Liver (tissue), 9 donors: Measurements from ENCODE around the gene NARS2. TPM values are rescaled to one million over a fixed set of nuclear protein-coding genes. Genes with fewer than 3 reads are reported as not detected.

ENCODE experiments used
- DNase-seq: peaks from one replicate; pipeline ENCODE4 v3.0.0-alpha.2; 2017; ENCODE audit warnings: low spot score
- H3K27ac ChIP-seq, 2 donors: one replicate each; pipeline ENCODE4 v1.7.0; 2013; ENCODE audit warnings: inconsistent platforms in 2 of 2, low read length in 2 of 2, control low read depth in 1 of 2, low read depth in 1 of 2, mild to moderate bottlenecking in 1 of 2
- H3K27me3 ChIP-seq, 4 donors: one replicate each; pipeline versions ENCODE4 v1.6.1 to v1.7.0; 2013; ENCODE audit warnings: low read length in 3 of 4, inconsistent platforms in 1 of 4, mild to moderate bottlenecking in 1 of 4, moderate library complexity in 1 of 4; ENCODE audit not compliant: control insufficient read depth in 4 of 4, insufficient read depth in 4 of 4
- H3K36me3 ChIP-seq, 4 donors: one replicate each; pipeline versions ENCODE4 v1.6.1 to v1.7.0; 2013; ENCODE audit warnings: low read length in 3 of 4, mild to moderate bottlenecking in 3 of 4, low read depth in 1 of 4, moderate library complexity in 1 of 4; ENCODE audit not compliant: control insufficient read depth in 4 of 4, insufficient read depth in 3 of 4
- H3K4me1 ChIP-seq, 4 donors: one replicate each; pipeline versions ENCODE4 v1.6.1 to v1.7.0; 2013; ENCODE audit warnings: low read length in 3 of 4, mild to moderate bottlenecking in 3 of 4, moderate library complexity in 1 of 4; ENCODE audit not compliant: control insufficient read depth in 4 of 4, insufficient read depth in 4 of 4
- H3K4me3 ChIP-seq, 3 donors: one replicate each; pipeline versions ENCODE4 v1.6.1 to v1.7.0; 2013; ENCODE audit warnings: low read length in 3 of 3, control low read depth in 1 of 3, low read depth in 1 of 3, mild to moderate bottlenecking in 1 of 3
- H3K9ac ChIP-seq, 2 donors: one replicate each; pipeline ENCODE4 v1.7.0; 2013; ENCODE audit warnings: low read length in 2 of 2, mild to moderate bottlenecking in 2 of 2, moderate library complexity in 2 of 2, control low read depth in 1 of 2, low read depth in 1 of 2
- H3K9me3 ChIP-seq, 4 donors: one replicate each; pipeline versions ENCODE4 v1.6.1 to v1.7.0; 2013; ENCODE audit warnings: low read length in 3 of 4; ENCODE audit not compliant: control insufficient read depth in 4 of 4
- FOXA2 ChIP-seq: IDR thresholded peaks from 2 replicates; pipeline ENCODE4 v1.6.1; 2016; ENCODE audit warnings: antibody characterized with exemption
- GABPA ChIP-seq, 2 donors: IDR thresholded peaks in 1 of 2; conservative IDR thresholded peaks in 1 of 2; 2 replicates each; pipeline ENCODE4 v1.6.1; 2016; ENCODE audit warnings: antibody characterized with exemption in 2 of 2, mild to moderate bottlenecking in 1 of 2, moderate library complexity in 1 of 2
- HNF4A ChIP-seq, 2 donors: conservative IDR thresholded peaks; 2 replicates each; pipeline ENCODE4 v1.6.1; 2016; ENCODE audit warnings: antibody characterized with exemption in 2 of 2, mild to moderate bottlenecking in 2 of 2
- HNF4G ChIP-seq: IDR thresholded peaks from 2 replicates; pipeline ENCODE4 v1.6.1; 2016; ENCODE audit warnings: antibody characterized with exemption
- JUND ChIP-seq, 2 donors: IDR thresholded peaks; 2 replicates each; pipeline ENCODE4 v1.6.1; 2016; ENCODE audit warnings: antibody characterized with exemption in 2 of 2
- NR2F2 ChIP-seq: IDR thresholded peaks from 2 replicates; pipeline ENCODE4 v1.6.1; 2016; ENCODE audit warnings: antibody characterized with exemption
- SP1 ChIP-seq: IDR thresholded peaks from 2 replicates; pipeline ENCODE4 v1.6.1; 2018; ENCODE audit warnings: antibody characterized with exemption, mild to moderate bottlenecking
- TAF1 ChIP-seq: conservative IDR thresholded peaks from 2 replicates; pipeline ENCODE4 v1.6.1; 2016; ENCODE audit warnings: antibody characterized with exemption, mild to moderate bottlenecking
- YY1 ChIP-seq: IDR thresholded peaks from 2 replicates; pipeline ENCODE4 v1.6.1; 2016; ENCODE audit warnings: antibody characterized with exemption, mild to moderate bottlenecking
- WGBS: extraction: QIAGEN DNeasy Blood & Tissue Kit; methylation state at CpG from one replicate; pipeline ENCODE4 v1.1.7; 2013; 5-methylcytosine and 5-hydroxymethylcytosine counted together
- polyA plus RNA-seq, 2 donors: library from polyadenylated mRNA; stranded (reverse) in 1 of 2; unstranded in 1 of 2; fragments of 200-250 nt in 1 of 2; fragments of >200 nt in 1 of 2; fragmentation: Nextera tagmentation in 1 of 2; extraction: Ambion mirVana in 1 of 2; gene quantifications; one replicate each; pipeline versions ENCODE4 v1.2.1 to v1.2.3, GENCODE V29; 2013 to 2015
- total RNA-seq, 2 donors: library from RNA; depleted of rRNA; stranded (reverse); fragments of >200 nt; gene quantifications; one replicate each; pipeline ENCODE4 v1.2.3, GENCODE V29; 2014
- TF ChIP-seq, protein P1 (sequence below): fragments of 150-350 bp; IDR thresholded peaks from 2 replicates; pipeline ENCODE4 v1.5.1; 2017; ENCODE audit warnings: improper control_type of control experiment, low read depth, low read length; ENCODE audit not compliant: missing input control
- TF ChIP-seq, protein P2 (sequence below): IDR thresholded peaks from 2 replicates; pipeline ENCODE4 v1.6.1; 2016; ENCODE audit warnings: antibody characterized with exemption
- TF ChIP-seq, protein P3 (sequence below): IDR thresholded peaks from 2 replicates; pipeline ENCODE4 v1.6.1; 2016; ENCODE audit warnings: antibody characterized with exemption
- TF ChIP-seq, protein P4 (sequence below): IDR thresholded peaks from 2 replicates; pipeline ENCODE4 v1.6.1; 2016; ENCODE audit warnings: antibody characterized with exemption, mild to moderate bottlenecking
- TF ChIP-seq, protein P5 (sequence below): IDR thresholded peaks from 2 replicates; pipeline ENCODE4 v1.6.1; 2016; ENCODE audit warnings: antibody characterized with exemption
- donor health status: healthy.
- donor health status: healthy.
- donor health status: healthy.
- donor health status: healthy.
- donor health status: healthy.

NARS2 gene
- total and polyA plus RNA-seq, 4 donors = 10.4 to 19.4 (median 11.8) TPM

DNA sequence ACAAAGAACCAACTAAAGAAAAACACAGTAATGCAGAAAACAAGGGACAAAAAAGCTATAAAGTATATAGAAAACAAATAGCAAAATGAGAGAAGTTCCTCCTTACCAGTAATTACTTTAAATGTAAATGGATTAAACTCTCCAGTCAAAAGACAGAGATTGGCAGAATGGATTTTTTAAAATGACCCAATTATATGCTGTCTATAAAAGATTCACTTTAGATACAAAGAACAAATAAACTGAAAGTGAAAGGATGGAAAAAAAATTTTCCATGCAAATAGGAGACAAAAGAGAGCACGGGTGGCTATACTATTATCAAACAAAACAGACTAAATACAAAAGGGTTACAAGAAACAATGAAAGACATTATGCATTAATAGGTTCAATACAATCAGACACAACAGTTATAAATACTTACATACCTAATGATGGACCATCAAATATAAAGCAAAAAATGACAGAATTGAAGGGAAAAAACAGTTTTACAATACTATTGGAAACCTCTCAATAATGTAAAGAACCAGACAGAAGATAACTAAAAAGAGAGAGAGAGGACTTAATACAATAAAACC lies 64.6 kb downstream of the NARS2 start:
- no peak for DNase-seq
- Histone ChIP-seq H3K36me3 (no peaks in the 10 kb centered on the region), H3K9ac (no peak overlapping the region), H3K27me3 (no peaks in the 10 kb centered on the region), H3K27ac (no peak overlapping the region), H3K4me3 (no peak overlapping the region), H3K9me3 (no peaks in the 10 kb centered on the region), H3K4me1 (no peaks in the 10 kb centered on the region)
- WGBS = 88% methylated on average over 1 of the region's 1 CpG
- TF ChIP-seq FOXA2 (no peak), GABPA (IDR thresholded peaks at IDR 0.05 in 1 of 2, conservative IDR thresholded peaks at IDR 0.05 in 1 of 2) (no peak), JUND (IDR thresholded peaks at IDR 0.05) (no peak), TAF1 (no peak), HNF4G (no peak)
- TF ChIP-seq, protein P1, sequence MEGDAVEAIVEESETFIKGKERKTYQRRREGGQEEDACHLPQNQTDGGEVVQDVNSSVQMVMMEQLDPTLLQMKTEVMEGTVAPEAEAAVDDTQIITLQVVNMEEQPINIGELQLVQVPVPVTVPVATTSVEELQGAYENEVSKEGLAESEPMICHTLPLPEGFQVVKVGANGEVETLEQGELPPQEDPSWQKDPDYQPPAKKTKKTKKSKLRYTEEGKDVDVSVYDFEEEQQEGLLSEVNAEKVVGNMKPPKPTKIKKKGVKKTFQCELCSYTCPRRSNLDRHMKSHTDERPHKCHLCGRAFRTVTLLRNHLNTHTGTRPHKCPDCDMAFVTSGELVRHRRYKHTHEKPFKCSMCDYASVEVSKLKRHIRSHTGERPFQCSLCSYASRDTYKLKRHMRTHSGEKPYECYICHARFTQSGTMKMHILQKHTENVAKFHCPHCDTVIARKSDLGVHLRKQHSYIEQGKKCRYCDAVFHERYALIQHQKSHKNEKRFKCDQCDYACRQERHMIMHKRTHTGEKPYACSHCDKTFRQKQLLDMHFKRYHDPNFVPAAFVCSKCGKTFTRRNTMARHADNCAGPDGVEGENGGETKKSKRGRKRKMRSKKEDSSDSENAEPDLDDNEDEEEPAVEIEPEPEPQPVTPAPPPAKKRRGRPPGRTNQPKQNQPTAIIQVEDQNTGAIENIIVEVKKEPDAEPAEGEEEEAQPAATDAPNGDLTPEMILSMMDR = no peak
- TF ChIP-seq, protein P2, sequence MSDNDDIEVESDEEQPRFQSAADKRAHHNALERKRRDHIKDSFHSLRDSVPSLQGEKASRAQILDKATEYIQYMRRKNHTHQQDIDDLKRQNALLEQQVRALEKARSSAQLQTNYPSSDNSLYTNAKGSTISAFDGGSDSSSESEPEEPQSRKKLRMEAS = no peak

DNA sequence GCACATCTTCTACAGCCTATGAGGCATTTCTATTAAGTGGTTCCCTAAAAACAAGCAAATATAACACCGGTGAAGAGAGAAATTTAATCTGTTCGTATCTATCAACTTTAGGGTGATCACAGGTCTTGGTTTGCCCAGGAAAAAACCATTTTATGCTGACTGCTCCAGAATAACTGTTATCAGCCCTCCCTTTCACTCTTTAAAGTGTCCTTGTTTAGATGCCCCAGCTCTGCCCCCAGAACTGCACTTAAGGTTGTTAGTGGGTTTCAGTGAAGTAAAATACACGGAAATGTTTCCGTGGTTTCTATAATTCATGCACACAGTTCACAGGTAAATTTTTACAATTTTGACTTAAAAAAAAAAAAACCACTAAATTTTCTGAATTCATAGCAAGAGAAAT lies 70.0 kb downstream of the NARS2 start:
- Histone ChIP-seq H3K4me3 (no peak overlapping the region), H3K9me3 (no peaks in the 10 kb centered on the region), H3K36me3 (no peaks in the 10 kb centered on the region), H3K4me1 (no peaks in the 10 kb centered on the region), H3K27ac (no peak overlapping the region), H3K27me3 (no peaks in the 10 kb centered on the region), H3K9ac (no peak overlapping the region)
- WGBS = 85% methylated on average over 4 of the region's 4 CpGs
- TF ChIP-seq, protein P3, sequence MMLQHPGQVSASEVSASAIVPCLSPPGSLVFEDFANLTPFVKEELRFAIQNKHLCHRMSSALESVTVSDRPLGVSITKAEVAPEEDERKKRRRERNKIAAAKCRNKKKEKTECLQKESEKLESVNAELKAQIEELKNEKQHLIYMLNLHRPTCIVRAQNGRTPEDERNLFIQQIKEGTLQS = no peak
- no peak for TF ChIP-seq JUND (IDR thresholded peaks at IDR 0.05)
- TF ChIP-seq, protein P4, sequence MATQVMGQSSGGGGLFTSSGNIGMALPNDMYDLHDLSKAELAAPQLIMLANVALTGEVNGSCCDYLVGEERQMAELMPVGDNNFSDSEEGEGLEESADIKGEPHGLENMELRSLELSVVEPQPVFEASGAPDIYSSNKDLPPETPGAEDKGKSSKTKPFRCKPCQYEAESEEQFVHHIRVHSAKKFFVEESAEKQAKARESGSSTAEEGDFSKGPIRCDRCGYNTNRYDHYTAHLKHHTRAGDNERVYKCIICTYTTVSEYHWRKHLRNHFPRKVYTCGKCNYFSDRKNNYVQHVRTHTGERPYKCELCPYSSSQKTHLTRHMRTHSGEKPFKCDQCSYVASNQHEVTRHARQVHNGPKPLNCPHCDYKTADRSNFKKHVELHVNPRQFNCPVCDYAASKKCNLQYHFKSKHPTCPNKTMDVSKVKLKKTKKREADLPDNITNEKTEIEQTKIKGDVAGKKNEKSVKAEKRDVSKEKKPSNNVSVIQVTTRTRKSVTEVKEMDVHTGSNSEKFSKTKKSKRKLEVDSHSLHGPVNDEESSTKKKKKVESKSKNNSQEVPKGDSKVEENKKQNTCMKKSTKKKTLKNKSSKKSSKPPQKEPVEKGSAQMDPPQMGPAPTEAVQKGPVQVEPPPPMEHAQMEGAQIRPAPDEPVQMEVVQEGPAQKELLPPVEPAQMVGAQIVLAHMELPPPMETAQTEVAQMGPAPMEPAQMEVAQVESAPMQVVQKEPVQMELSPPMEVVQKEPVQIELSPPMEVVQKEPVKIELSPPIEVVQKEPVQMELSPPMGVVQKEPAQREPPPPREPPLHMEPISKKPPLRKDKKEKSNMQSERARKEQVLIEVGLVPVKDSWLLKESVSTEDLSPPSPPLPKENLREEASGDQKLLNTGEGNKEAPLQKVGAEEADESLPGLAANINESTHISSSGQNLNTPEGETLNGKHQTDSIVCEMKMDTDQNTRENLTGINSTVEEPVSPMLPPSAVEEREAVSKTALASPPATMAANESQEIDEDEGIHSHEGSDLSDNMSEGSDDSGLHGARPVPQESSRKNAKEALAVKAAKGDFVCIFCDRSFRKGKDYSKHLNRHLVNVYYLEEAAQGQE = no peak
- TF ChIP-seq YY1 = no peak
- no peak for TF ChIP-seq SP1
- TF ChIP-seq GABPA (IDR thresholded peaks at IDR 0.05 in 1 of 2, conservative IDR thresholded peaks at IDR 0.05 in 1 of 2) = no peak
- TF ChIP-seq FOXA2 = no peak
- TF ChIP-seq, protein P5, sequence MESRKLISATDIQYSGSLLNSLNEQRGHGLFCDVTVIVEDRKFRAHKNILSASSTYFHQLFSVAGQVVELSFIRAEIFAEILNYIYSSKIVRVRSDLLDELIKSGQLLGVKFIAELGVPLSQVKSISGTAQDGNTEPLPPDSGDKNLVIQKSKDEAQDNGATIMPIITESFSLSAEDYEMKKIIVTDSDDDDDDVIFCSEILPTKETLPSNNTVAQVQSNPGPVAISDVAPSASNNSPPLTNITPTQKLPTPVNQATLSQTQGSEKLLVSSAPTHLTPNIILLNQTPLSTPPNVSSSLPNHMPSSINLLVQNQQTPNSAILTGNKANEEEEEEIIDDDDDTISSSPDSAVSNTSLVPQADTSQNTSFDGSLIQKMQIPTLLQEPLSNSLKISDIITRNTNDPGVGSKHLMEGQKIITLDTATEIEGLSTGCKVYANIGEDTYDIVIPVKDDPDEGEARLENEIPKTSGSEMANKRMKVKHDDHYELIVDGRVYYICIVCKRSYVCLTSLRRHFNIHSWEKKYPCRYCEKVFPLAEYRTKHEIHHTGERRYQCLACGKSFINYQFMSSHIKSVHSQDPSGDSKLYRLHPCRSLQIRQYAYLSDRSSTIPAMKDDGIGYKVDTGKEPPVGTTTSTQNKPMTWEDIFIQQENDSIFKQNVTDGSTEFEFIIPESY = no peak
- TF ChIP-seq NR2F2 = no peak
- no peak for TF ChIP-seq HNF4A (conservative IDR thresholded peaks at IDR 0.05)
- DNase-seq = no peak
